ENCODE data around the gene TMEM69.
"Not testable (repeated sequence)": the region's sequence is repeated elsewhere in the genome, so short reads cannot be mapped to it uniquely, and the experiment has no call there.

TMEM69 gene, protein sequence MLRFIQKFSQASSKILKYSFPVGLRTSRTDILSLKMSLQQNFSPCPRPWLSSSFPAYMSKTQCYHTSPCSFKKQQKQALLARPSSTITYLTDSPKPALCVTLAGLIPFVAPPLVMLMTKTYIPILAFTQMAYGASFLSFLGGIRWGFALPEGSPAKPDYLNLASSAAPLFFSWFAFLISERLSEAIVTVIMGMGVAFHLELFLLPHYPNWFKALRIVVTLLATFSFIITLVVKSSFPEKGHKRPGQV

DNA sequence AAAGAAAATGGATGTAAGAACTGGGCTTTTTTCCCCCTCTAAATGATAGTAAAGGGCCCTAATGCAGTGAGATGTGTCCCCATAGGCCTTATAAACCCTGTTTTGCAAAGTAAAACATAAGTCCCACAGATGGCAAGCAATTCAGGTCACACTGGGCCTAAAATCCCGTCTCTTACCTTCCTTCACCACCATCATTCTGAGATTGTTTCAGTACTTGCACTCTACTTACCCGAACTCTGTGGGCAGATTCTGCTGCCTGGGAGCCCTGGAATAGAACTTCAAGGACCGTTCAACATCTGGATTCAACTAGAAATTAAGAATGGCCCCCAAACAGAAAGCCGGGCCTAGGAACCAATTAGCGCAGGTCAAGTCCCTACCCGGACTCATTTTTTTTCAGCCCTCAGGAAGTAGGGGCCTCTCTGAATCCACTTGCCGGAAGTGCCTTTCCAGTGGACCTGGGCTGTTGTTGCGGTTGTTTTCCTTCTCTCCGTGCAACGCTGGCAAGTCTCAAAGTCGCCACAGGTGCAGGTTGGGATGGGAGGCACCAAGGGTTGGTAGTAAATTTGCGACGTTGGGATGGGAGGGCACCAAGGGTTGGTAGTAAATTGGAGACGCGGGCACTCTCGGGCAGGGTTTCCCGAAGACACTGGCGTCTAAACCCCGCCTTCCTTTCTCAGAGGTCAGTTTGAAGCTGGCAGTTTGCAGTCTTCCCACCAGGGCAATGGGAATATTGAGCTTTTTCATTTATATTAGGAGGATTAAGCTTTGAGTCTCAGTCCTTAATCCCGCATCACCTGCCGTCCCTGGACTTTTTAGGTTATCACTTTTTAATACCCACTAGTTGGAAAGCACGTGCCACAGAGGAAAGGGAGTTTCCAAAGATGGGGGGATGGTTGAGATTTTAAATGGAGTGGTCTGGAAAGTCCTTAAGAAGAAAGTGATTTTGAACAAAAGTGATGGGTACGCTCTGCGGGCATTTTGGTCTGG, at the start of gene TMEM69:
TMEM69 (plus strand) TSS at position 428 of the 987 bp plus-strand sequence. CDS start 2,888 bp downstream, outside the sequence.
- DNase-seq (ENCODE audit: low read depth in 1 of 2, low spot score in 1 of 2): peak; percentile 42 to 63

DNA sequence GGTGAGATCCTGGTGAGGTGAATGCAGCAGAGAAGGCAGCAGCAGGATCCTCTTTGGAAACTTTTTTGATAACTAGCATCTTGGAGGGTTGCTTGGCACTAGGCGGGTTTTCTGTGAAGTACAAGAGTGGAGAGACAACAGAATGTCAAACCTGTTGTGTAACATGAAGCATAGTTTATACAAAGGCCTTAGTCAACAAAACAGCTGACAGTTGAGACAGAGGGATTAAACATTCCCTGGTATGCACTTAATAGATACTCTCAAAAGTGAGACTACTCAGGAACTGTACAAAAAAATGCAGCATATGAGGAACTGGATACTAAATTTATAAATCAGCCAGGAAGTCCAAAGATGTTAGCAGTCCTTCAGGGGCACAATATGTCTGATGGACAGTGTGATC, 47.7 kb upstream of the TMEM69 start:
- no peak for DNase-seq (ENCODE audit: low read depth in 1 of 2, low spot score in 1 of 2)

DNA sequence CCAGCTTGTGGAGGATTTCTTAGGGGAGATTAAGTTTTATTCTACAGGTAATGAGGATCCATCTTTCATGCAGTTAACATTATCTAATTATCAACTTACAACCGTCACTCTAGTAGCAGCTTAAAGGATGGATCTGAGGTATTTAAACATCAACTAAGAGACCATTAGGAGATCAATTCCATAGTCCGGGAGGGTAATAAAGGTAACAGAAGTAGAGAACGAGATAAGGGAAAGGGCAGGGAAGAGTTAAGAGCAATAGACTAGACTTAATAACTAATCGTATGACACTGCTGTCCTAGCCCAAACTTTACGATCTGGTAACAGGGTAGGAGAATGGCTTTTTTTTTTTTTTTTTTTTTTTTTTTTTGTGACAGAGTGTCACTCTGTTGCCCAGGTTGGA, 44.7 kb upstream of the TMEM69 start:
- no peak for DNase-seq (ENCODE audit: low read depth in 1 of 2, low spot score in 1 of 2)

DNA sequence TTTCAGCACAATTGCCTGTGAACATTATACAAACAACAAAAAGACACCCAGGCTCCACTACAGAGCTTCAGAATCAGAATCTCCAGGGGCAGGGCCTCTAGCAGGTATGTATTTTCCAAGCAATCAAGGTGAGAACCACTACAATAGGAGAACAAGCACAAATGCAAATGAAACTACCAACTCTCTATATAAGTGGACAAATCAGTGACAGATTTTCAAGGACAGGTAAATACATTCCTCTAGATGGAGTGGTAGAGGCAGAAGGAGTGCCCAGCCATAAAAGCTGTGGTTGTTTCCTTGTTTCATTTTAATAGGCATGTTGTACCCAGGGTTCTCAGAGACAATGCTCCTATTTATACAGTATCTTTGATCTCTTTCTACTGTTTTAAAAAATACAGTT, 44.0 kb upstream of the TMEM69 start:
- DNase-seq (ENCODE audit: low read depth in 1 of 2, low spot score in 1 of 2): no peak

DNA sequence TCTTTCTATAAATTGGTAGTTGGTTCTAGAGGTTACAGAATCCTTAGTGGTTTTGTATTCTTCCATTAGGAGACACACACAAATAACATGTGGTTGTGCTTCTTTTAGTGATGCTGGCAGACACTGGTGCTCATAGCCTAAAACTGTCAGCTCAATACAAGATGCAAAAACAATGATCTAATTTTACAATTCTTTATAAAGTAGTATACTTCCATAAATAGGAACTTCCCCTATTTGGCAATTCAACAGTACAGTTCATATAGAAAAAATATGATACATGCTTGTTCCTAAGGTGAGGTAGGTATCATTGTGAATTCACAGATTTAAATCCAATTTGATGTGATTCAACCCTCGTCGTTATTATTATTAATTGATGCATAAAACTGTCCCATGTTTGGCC, 43.3 kb upstream of the TMEM69 start:
- no peak for DNase-seq (ENCODE audit: low read depth in 1 of 2, low spot score in 1 of 2)

DNA sequence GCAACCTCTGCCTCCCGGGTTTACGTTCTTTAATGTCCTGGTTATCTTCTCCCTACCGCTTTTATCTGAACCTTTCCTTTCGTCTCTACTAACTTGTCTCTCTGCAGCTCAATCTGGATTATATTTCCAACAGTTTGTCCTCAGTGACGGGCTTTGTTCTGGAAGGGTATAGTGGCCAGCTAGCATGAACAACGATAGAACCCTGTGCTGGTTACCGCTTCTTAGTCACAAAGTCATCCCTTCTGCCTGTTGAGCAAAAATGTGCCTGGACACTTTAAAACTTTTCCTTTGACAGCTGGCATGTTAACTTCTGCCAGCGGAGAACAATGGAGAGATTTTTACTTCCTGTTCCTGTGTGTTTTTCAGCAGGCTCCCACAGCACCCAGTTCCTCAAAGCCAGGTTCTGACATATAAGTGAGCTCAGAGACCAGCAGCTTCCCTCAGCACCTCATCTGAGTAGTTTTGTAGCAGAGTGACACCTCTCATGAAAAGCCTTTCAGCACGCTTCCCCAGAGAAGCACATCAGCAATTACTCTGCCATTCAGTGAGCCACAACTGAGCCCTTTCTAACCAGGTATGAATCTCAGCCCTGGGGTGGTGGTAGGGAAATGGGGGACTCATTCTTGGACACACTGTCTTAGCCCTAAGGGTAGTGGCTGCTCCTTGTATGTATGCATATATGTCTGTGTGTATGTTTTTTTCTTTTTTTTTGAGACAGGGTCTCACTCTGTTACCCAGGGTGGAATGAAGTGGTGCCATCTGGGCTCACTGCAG, 40.5 kb upstream of the TMEM69 start:
- no peak for DNase-seq (ENCODE audit: low read depth in 1 of 2, low spot score in 1 of 2)

DNA sequence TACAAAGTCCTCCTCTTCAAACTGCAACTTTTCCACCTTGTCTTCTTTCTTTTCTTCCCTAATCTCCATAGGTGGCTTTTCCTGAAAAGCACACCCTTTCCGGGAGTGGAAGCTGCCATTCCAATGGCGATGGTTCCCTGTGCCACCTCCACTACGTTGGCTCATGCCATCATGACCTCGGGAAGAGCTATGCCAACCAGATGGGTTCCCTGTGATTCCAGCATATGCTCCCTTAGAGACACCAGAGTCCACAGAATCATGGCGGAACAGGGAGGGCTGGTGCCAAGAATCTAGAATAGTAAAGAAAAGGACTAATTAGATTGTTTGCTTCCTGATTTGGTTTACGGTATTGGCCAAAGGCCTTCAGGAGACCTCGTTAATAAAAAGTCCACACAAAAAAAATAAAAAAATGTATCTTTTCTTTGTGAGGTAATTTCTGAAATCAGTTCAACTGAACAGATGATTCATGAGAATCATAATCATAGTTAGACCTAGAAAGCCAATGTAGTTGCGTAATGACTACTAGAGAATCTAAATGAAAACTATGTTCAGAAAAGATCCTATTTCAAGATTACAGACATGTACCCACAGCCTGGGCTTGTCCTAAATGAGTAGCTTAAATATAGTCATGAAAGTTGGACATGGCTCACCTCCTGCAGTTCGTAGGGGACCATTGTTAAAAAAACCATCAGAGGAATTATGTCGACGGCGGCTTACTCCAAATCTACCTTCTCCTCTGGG, 33.3 kb upstream of the TMEM69 start:
- no peak for DNase-seq (ENCODE audit: low read depth in 1 of 2, low spot score in 1 of 2)

DNA sequence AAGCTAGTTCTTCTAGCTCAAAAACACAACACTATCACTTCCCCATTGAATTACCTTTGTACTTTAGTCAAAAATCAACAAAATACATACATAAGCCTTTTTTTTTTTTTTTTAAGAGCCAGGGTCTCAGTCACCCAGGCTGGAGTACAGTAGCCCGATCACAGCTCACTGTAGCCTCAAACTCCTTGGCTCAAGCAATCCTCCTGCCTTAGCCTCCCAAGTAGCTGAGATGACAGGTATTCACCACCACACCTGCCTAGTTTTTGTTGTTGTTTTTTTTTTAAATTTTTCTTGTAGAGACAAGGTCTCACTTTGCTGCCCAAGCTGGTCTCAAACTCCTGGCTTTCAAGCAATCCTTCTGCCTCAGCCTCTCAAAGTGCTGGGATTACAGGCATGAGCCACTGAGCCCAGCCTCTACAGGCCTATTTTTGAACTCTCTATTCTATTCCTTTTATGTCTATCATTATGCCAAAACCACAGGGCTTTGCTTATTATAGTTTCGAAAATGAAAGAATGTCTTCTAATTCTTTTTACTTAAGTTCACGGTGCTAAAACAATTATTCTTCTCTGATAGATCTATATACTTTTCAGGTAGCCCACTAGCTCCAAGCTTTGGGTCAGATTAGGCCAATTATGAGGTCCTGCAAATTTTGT, 31.3 kb upstream of the TMEM69 start:
- no peak for DNase-seq (ENCODE audit: low read depth in 1 of 2, low spot score in 1 of 2)

DNA sequence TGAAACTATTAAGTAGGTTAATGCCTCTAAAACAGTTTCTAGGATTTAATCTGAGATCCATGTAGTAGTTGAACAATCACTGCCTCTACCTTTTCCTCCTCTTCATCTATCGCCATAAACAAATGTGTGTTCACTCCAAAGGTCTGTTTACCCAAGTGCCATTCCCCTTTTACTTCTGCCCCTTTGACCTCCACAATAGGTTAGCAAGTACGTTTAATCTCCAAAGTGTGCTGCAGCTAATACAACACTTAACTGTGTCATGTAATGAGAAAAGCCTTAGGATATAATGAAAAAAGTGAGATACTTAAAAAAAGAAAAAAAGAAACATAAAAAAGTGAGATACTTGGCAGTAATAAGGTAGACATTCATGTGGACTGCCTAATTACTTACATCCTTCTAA, 29.8 kb upstream of the TMEM69 start:
- no peak for DNase-seq (ENCODE audit: low read depth in 1 of 2, low spot score in 1 of 2)

DNA sequence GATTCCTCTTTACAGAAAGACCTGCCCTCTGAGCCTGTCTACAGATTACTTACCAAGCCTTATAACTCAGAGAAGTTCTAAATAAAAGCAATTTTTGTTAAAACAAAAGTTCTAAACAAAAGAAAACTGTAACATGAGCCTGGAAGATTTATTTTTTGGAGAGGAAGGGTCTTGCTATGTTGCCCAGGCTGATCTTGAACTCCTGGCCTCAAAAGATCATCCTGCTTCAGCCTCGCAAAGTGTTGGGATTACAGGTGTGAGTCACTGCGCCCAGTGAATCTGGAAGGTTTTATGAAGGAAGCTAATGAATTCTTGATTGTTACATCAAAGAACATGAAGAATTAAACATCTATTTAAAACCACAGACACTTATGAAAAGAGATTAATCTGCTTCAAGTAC, 28.8 kb upstream of the TMEM69 start:
- DNase-seq (ENCODE audit: low read depth in 1 of 2, low spot score in 1 of 2): no peak

DNA sequence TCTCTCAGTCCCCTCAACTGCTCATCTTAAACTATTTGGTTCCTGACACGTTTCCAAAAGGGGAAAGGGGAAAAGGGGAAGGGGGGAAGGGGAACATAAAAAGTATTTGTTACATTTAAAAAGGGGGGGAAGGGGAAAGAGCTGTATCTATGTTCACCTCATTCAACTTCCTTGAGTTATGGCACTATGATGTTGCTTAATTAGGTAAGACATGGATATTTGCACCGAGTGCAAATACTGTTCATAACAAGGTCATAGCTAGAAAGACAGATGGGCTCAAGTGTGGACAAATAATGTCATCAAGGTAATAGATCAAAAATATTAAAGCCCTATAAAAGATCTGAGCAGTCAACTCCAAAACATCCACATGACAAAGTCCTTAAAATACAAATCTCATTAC, 27.6 kb upstream of the TMEM69 start:
- no peak for DNase-seq (ENCODE audit: low read depth in 1 of 2, low spot score in 1 of 2)

DNA sequence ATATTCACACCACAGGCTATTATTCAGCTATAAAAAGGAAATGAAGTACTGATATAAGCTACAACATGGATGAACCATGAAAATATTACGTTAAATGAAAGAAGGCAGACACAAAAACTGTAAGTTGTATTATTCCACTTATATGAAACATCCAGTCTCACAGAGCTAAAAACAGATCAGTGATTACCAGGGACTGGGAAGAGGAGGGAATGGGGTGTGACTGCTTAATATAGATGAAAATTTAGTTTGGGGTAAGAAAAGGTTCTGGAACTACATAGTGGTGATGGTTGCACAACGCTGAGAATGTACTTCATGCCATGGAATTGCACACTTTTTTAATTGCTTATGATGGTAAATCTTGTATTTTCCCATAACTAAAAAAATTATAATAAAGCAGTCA, 21.1 kb upstream of the TMEM69 start:
- no peak for DNase-seq (ENCODE audit: low read depth in 1 of 2, low spot score in 1 of 2)

DNA sequence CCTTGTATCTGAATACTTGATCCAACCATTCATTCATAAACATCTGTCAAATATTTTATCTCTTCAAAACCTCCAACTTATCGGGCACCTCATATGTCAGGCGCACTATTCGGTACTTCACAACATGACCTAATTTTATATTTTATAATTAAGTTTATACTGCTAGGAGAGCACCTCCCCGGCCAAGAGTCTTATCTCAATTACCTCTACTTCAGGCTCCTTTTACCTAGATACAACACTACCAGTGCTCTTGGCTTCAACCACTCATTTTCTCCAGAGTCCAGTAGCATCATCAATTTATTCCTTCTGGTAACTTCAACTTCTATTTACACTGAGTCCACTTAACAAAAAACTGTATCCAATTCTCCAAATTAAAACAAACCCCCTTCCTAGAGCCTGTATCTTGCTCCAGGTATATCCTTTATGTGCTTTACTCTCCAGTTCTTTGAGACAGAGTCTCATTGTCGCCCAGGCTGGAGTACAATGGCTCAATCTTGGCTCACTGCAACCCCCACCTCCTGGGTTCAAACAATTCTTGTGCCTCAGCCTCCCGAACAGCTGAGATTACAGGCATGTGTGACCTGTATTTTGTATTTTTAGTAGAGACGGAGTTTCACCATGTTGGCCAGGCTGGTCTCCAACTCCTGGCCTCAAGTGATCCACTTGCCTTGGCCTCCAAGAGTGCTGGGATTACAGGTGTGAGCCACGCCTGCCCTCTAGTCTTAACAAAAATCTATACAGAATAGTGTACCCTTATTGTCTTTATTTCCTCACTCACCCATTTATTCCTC, 20.5 kb upstream of the TMEM69 start:
- DNase-seq (ENCODE audit: low read depth in 1 of 2, low spot score in 1 of 2): no peak

DNA sequence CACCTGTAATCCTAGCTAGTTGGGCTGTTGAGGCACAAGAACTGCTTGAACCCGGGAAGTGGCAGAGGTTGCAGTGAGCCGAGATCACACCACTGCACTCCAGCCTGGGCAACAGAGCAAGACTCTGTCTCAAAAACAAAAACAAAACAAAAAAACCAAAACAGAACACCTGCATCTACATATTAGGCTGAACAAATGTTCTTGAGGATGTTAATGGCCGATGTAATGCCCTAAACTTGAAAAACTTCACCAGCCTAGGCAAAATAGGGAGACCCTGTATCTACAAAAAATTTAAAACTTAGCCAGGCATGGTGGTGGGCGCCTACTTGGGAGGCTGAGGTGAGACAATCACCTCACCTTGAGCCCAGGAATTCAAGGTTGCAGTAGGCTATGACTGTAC, 19.5 kb upstream of the TMEM69 start:
- DNase-seq (ENCODE audit: low read depth in 1 of 2, low spot score in 1 of 2): no peak

DNA sequence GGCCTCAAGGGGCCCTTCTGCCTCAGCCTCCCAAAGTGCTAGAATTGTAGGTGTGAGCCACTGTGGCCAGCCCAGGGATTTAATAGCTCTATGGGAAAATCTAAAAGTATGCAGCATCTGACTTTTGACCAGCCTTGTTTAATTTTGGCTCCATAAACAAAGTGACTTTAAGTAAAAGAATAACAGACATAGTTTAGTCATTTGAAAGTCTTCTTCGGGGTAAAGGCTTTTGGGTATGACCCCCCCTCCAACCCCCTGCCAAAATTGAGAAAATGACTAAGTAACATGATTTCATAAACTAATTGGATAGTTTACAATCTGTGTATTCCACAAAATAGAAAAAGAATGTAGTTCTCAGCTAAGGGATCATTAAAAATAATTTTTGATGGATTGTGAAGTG, 18.6 kb upstream of the TMEM69 start:
- DNase-seq (ENCODE audit: low read depth in 1 of 2, low spot score in 1 of 2): no peak

DNA sequence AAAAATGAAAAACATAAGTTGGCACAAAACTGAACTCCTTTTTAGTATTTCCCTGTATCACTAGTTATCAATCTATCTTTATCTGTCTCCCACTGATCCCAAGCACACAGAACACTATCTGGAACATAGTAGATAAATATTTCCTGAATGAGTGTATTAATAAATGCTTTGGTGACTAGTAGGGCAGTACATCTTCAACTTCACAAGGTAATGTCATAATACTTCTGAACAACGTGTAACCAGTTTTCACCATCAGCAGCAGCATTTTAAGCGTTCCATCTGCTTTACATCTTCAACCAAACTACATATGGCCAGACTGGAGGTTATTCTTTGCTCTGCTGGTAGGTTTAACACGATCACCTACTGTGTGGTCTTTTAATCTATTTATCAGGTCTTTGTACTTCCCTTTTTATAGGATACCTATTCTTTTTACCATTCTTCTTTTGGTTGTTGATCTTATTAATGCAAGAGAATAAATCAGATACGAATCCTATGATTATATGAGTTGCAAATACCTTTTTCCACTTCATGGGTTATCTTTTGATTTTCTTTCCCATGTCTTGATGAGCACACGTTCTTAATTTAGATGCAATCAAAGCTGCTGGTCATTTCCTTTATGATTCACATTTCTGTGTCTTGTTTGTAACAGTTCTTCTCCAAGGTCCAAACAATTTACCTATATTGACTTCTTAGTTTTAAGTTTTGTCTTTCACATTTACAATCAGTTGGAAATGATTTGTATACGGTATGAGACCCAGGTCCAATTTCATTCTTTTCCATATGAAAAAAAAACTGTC, 17.9 kb upstream of the TMEM69 start:
- no peak for DNase-seq (ENCODE audit: low read depth in 1 of 2, low spot score in 1 of 2)

DNA sequence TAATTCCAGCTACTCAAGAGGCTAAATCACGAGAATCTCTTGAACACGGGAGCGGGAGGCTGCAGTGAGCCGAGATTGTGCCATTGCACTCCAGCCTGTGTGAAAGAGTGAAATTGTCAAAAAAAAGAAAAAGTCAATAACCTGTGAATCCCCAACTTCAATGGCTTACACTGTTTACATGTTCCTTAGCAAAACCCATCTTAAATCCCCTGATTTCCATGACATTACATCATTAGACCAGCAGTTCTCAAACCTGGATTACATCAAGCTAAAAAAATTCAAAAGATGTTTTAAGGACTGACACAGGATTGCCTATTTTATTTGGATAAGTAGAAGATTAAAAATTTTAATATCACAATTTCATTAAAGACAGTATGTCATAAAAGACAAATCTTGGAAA, 14.0 kb upstream of the TMEM69 start:
- no peak for DNase-seq (ENCODE audit: low read depth in 1 of 2, low spot score in 1 of 2)

DNA sequence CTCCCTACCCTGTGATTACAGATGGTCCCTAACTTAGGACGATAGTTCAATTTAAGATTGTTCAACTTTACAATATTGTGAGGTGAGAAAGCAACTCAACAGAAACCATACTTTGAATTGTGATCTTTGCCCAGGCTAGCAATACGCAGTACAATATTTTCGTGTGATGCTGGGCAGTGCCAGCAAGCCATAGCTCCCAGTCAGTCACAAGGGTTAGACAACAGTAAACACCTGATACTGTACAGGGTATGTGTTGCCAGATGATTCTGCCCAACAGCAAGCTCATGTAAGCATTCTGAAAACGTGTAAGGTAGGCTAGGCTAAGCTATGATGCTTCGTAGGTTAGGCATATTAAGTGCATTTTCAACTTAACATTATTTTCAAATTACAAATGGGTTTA, 13.5 kb upstream of the TMEM69 start:
- DNase-seq (ENCODE audit: low read depth in 1 of 2, low spot score in 1 of 2): no peak

DNA sequence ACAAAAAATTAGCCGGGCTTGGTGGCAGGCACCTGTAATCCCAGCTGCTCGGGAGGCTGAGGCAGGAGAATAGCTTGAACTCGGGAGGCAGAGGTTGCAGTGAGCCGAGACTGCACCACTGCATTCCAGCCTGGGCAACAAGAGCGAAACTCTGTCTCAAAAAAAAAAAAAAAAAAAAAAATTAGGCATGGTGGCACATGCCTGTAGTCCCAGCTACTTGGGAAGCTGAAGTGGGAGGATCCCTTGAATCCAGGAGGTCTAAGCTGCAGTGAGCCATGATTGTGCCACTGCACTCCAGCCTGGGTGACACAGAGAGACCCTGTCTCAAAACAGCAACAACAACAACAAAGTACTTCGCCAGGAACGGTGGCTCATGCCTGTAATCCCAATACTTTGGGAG, 11.4 kb upstream of the TMEM69 start:
- DNase-seq (ENCODE audit: low read depth in 1 of 2, low spot score in 1 of 2): not testable (repeated sequence)
